ENCODE data around the gene OXLD1.
A peak's percentile ranks its signal among the peaks of the same experiment; 100 is the strongest.

The OXLD1 gene

GRCh38 chr17:81701288-81702071 lies 35.1 kb upstream of the OXLD1 start:
- peak; percentile 41 for DNase-seq

- DNase-seq = no peak
These were observed 34.2 kb upstream of the OXLD1 start for GRCh38 chr17:81700353-81701287.

GRCh38 chr17:81697261-81698044 lies 31.0 kb upstream of the OXLD1 start:
- no peak for DNase-seq

GRCh38 chr17:81696218-81696941 lies 30.0 kb upstream of the OXLD1 start:
- no peak for DNase-seq

- no peak for DNase-seq
These were observed 29.4 kb upstream of the OXLD1 start for GRCh38 chr17:81695801-81696200.

- no peak for DNase-seq
These were observed 28.8 kb upstream of the OXLD1 start for GRCh38 chr17:81695211-81695610.

GRCh38 chr17:81694810-81695209 lies 28.4 kb upstream of the OXLD1 start:
- no peak for DNase-seq

- DNase-seq = no peak
These were observed 27.3 kb upstream of the OXLD1 start for GRCh38 chr17:81693509-81694210.

GRCh38 chr17:81691608-81692007 lies 25.2 kb upstream of the OXLD1 start:
- no peak for DNase-seq

GRCh38 chr17:81691196-81691595 lies 24.8 kb upstream of the OXLD1 start:
- DNase-seq = no peak

- DNase-seq = no peak
These were observed 24.1 kb upstream of the OXLD1 start for GRCh38 chr17:81690549-81690948.

- no peak for DNase-seq
These were observed 23.7 kb upstream of the OXLD1 start for GRCh38 chr17:81690066-81690465.

- no peak for DNase-seq
These were observed 22.2 kb upstream of the OXLD1 start for GRCh38 chr17:81688616-81689015.

- no peak for DNase-seq
These were observed 21.6 kb upstream of the OXLD1 start for GRCh38 chr17:81687770-81688541.

GRCh38 chr17:81686614-81687013 lies 20.2 kb upstream of the OXLD1 start:
- DNase-seq = no peak

GRCh38 chr17:81685108-81685507 lies 18.7 kb upstream of the OXLD1 start:
- DNase-seq = peak; percentile 81

- peak; percentile 46 for DNase-seq
These were observed 18.1 kb upstream of the OXLD1 start for GRCh38 chr17:81684442-81684911.

- peak; percentile 98 for DNase-seq
These were observed 17.4 kb upstream of the OXLD1 start, which contains the start of the genes ARL16 and HGS for GRCh38 chr17:81683584-81684441. ARL16 (minus strand) TSS chr17:81683797; CDS start chr17:81683753, 44 bp downstream. HGS (plus strand) TSS chr17:81684011; CDS start chr17:81684067, 56 bp downstream.

GRCh38 chr17:81683208-81683583 lies 16.8 kb upstream of the OXLD1 start:
- peak; percentile 27 for DNase-seq

All from activated CD4-positive, alpha-beta T cell treated with anti-CD3 and anti-CD28 coated beads for 48 hours (primary cell).